Transverse colon (tissue), 4 donors: Measurements from ENCODE around the gene CHGA.

Experiments
- CTCF ChIP-seq, 5 experiments: fragments of 200-600 bp in 3 of 5; fragments of 450-650 bp in 2 of 5; sonication (generic) in 3 of 5; IDR thresholded peaks; 1 replicate in 2 of 5; 2 replicates in 3 of 5; pipeline ENCODE4 v1.5.1; 2016 to 2017; ENCODE audit warnings: antibody characterized with exemption in 5 of 5, inconsistent platforms in 3 of 5, mild to moderate bottlenecking in 2 of 5, moderate library complexity in 1 of 5
- EP300 ChIP-seq: sonication (generic); formaldehyde crosslinking; IDR thresholded peaks from one replicate; pipeline ENCODE4 v1.6.1; 2017; ENCODE audit warnings: antibody characterized with exemption, low read depth
- POLR2A ChIP-seq: fragments of 450-650 bp; IDR thresholded peaks from one replicate; pipeline ENCODE4 v1.6.1; 2016; ENCODE audit warnings: antibody characterized with exemption, mild to moderate bottlenecking, moderate library complexity
- POLR2AphosphoS5 ChIP-seq, 3 donors: sonication (generic); formaldehyde crosslinking; IDR thresholded peaks; one replicate each; pipeline ENCODE4 v1.6.1; 2016; ENCODE audit warnings: antibody characterized with exemption in 3 of 3

GRCh38 chr14:92932448-92933395 lies 9.8 kb downstream of the CHGA start:
- TF ChIP-seq EP300 (no peak), POLR2AphosphoS5 (IDR thresholded peaks at IDR 0.05) (no peak), CTCF (IDR thresholded peaks at IDR 0.05) (no peak), POLR2A (no peak)
